ENCODE measurements around the gene SEC31B.

Gene SEC31B

DNA sequence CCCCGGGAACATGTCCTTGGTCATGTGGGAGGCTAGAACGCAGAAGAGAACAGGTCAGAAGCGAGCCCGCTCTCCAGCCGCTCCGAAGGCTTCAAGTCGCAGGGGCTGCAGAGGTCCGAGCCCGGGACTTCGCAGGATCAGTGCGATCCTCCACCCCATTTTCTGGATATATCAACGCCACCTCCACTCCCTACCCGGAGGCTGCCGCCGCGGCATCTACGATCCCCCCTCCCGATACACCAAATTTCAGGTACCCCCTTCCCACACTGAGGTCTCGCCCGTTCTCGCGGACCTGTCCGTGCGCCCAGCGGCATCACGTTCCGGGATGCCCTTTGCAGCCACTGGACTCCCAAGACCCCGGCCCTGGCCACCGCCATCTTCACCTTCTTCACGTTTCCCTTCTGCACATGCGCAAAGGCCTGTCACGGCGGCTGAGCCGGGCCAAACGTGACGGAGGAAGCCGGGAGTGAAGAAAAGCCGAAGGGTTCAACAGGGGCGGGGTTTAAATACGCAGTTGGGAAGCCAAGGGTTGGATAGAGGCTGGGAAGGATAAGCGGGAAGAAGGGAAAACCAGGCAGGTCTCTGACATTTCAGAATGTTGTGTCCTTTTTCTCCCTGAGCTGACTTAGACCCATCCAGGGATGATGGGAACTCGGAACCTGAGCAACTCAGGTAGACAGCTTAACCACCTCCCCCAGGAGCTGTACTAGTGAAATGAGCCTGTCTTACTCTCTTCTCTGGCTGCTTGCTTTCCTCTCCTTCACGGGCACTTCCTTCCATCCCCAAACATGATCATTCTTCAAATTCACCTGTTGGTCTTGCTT is 10.0 kb upstream of the SEC31B start, which contains the start of gene NDUFB8:
Gene NDUFB8 (minus strand): TSS at position 397 of the 824 bp plus-strand sequence. CDS start 20 bp downstream, at position 377.
- DNase-seq (ENCODE audit: low read depth): peak; percentile 67

DNA sequence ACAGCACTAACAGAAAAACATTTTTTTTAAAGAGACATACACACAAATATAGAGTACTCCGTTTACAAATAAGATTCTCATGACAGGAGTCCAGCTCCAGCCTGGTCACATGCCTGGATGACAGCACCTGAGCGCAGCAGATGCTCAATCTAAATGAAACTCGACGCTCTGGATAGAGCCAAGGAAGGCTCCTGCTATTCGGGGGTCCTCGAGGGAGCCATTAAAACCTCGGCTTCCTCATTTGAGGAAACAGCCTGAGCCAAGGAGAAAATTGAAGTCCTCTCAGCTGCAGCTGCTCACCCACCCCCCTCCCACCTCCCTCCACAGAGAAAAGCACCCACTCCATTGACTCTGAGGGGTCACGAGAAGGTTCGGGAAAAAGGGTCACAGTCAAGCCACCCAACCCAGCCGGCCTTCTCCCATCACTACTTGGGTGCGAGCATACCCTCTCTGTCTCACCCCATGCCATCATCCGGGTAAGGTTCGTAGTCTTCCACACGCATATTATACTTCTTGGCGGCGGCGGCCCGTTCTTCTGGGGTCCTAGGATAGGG is 9.3 kb upstream of the SEC31B start:
- no peak for DNase-seq (ENCODE audit: low read depth)

DNA sequence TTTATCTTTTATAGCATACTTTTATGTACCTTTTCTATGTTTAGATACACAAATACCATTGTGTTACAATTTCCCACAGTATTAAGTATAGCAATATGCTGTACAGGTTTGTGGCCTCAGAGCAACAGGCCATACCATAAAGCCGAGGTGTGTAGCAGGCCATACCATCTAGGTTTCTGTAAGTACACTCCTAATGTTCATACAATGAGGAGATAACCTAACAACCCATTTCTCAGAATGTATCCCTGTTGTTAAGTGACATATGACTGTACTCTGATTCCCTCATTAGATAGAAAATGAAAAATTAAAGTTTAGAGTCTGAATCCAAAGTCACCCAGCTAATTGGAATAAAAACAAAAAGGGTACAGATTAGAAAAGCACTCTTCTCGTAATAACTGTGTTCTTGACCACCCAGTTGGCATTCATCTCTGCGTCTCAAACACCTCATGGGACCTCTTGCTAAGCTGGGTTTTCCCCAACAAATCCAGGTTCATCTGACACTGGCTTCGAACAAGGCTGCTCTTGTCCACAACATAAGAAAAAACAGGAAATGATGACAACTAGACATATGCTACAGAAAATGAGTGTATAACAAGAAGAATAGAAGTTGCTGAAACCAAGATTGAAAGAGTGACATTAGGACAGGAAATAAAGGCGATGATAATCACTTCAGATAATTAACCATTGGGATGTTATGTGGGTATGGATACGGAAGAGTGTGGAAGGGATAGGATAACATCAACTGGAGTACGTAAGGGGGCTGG is 8.6 kb upstream of the SEC31B start:
- DNase-seq (ENCODE audit: low read depth): no peak

DNA sequence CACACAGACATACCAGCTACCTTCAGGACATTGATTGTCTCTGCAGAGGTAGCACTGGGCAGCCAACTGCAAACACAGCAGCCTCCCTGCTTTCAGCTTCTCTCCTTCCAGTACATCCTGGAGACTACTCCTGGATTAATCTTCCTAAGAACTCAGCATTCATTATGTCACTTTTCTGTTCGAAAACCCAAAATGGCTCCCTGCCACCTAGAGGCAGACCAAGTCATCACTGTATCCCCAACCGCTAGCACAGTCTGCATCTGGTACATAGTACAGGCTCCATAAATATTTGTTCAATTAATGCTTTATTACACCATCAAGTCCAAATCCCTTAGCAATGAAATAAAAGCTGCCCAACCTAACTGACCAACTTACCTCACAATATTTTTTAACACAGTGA is 5.0 kb upstream of the SEC31B start:
- DNase-seq (ENCODE audit: low read depth): no peak

DNA sequence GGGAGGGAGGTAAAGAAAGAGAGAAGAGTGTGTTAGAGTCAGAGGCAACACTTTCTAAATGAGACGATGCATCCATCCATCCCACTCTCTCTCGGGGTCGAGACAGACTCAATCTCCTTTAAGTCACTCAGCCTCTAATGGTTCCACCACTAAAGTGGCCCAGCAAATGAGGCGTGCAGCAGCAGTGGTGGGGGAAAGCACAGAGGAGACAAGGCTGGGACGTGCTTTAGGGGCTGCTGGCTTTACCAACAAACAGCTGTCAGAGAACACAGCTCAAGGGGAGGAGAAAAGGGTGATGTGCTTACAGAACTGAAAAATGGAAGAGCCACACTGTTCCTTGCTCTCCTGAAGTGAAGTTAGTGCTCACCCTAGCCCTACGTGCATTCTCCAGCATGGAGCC is 4.5 kb upstream of the SEC31B start:
- DNase-seq (ENCODE audit: low read depth): no peak

DNA sequence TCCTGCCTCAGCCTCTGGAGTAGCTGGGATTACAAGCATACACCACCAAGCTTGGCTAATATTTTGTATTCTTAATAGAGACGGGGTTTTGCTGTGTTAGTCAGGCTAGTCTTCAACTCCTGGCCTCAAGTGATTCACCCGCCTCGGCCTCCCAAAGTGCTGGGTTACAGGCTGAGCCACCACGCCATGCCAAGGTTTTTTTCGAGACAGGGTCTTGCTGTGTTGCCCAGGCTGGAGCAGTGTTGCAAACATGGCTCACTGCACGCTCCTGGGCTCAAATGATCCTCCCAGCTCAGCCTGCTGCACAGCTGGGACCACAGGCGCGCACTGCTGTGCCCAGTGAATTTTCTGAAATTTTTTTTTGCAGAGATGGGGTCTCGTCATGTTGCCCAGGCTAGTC is 3.3 kb upstream of the SEC31B start:
- no peak for DNase-seq (ENCODE audit: low read depth)

DNA sequence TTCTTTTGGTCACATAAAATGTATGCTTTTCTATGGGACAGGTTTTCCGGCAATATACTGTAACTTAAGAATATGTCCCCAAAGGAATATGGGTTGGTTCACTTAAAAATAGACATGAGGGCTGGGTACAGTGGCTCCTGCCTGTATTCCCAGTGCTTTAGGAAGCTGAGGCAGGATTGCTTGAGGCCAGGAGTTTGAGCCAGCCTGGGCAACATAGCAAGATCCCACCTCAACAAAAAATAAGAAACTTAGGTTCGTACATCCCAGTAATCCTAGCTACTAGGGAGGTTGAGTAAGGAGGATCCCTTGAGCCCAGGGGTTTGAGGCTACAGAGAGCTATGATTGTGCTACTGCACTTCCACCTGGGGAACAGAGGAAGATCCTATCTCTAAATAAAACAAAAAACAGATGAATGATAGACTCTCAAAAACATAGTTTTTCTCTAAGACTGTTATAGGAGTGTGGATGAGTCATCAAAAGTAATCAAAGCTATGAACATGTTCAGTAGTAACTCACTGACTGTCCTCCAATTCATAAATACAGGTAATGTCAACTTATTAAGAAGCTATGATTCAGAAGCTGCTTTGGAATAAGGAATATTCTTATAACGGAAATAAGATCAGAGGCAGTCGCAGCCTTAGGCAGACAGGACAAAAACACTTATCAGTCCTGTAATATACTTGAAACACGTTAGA is 2.6 kb upstream of the SEC31B start:
- no peak for DNase-seq (ENCODE audit: low read depth)

DNA sequence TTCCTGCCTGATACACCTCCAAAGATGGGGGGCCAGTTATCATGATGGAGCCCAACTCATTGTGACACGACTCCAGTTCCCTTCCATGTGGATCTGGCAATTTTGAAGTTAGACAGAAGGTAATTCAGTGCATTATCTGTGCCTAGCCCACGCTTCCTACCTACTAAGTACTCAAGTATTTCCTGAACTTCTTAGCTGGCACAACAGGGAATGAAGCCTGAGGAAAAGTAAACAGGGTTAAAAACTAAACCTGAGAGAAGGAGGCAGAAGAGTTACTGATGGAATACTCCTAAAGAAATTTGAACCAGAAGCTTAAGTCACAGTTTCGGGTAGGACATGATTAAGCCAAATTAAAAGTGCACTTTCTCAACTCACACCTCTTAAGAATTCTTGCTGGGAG is 1.1 kb upstream of the SEC31B start:
- no peak for DNase-seq (ENCODE audit: low read depth)

DNA sequence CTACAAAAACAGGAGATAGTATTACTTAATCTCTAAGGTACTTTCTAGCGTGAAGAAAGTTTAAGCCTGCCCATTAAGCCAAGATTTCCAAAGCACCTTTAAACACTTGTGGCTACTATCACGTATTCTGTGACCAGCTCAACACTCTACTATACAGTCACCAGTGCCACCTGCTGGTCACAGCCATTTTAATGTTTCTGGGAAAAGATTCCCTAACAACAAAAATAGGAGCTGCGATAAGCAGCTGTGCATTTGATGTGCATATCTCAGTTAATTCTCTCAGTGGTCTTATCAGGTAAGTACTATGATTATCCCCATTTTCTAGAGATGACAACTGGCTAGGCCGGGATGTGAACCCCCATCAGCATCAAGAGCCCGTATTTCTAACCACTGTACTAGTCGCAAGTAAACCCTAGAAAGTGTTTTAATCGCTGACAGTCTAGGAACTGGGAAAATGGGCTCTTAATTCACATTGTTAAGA is 860 bp downstream of the SEC31B start:
- DNase-seq (ENCODE audit: low read depth): peak; percentile 45

DNA sequence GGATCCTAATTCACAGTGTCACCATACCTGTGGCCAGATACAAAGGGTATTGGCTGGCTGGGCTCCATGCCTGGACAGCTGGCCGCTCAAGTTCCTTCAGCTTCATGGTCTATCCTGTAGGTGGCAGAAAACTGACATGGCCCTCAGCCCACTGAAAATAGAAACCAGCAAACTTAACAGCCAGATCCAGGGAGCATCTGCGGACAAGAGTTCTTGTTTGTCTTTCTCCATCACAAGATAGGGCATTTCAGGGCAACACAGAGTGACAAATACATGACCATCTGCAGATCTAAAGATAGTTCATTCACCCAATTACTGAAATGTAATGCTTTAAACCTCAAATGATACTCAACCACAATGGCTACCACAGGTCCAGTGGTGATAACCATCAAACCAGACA is 2.8 kb downstream of the SEC31B start:
- DNase-seq (ENCODE audit: low read depth): no peak

DNA sequence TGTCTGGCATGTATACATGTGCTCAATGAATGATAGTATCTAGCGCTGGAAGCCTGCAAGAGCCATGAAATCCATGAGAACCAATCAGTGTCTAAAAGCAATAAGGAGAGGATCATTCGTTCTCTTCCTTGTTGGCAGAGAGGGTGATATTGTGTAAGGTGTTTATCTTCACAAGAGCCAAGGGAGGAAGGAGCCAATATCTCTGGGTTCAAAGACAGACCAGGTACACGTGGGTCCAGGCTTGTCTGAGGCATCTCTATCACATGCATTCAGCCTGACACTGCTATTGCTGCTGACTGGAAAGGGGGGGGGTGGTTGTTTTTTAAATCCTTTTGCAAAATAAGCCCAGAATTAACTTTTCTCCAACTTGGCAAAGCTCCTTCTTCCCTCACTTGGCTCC is 4.0 kb downstream of the SEC31B start:
- DNase-seq (ENCODE audit: low read depth): no peak

DNA sequence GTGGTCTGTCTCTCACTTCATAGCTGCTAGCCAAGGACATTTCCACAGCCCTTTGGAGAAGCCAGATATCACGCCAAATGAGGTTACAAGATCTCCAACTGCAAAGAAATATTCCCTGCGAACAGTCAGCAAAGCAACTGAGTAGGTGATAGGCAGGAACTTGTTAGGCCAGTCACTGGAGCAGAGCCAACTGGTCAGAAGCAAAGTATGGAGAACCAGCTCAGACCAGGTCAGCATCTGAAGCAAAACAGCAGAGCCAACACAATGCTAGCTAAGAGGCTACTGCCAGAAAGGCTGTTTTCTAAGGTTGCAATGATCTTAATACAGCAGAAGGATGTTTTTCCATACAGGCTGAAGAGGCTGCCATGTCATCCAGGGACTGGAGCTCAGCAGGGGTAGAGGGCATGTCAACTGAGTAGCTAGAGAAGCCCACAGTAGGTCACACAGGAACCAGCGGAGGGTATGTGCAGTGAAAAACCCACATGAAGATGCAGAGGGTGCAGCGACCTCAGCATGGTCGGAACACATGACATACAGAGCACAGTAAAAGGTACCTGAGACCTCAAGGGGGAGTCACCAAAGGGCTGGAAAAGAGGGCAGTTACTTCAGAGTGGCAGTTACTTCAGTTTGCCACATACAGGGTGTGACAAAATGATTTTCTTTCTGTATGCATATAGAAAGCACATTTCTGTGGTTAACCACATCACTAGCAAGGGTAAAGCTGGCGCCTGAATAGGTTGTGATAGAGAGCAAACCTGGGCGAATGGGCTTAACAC is 8.9 kb downstream of the SEC31B start:
- no peak for DNase-seq (ENCODE audit: low read depth)

DNA sequence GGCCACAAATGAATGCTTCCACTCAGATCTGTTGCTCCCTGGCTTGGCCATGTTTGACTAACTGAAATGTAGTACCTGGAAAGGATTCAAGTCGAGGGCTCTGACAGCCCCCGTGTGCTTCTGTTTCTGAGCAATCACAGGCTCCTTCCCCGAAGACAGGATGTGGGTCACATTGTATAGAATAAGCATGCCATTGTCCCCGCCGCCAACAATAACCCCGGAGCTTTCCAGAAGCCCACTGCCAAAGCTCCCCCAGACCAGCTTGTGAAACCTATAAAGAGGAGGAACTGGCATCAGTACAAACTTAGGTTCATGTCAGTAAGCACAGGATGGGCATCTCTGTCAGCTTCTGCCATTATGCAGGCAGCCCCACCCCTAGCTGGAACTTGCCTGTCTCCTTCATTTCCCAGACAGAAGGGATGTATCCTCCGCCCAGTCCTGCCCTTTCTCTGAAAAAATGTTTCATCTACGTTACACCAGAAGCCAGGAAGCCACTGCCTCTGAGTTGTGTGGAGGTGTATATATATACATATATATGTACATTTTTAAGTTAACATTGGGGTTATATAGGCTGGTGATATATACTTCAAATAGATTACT is 10.3 kb downstream of the SEC31B start:
- DNase-seq (ENCODE audit: low read depth): no peak

DNA sequence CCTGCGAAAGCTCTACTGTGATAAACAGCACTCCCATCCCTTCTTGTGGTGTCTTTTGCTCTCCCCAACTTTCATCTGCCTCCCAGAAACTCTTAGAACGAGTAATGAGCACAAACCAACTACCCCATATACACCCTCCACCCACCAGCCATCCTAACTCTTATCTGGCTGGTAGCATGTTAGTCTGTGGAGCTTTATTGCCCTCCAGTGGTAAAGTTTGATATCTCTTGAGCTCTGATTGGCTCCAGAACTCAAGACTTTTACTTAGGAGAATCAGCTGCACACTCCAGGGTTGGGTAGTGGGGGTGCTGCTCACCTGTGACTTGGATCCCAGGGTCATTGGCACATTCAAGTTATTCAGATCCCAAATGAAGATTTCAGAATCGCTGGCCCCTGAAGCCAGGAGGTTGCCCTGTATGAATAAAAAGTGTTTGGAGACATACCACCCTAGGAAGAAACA is 10.9 kb downstream of the SEC31B start:
- DNase-seq (ENCODE audit: low read depth): peak; percentile 30

DNA sequence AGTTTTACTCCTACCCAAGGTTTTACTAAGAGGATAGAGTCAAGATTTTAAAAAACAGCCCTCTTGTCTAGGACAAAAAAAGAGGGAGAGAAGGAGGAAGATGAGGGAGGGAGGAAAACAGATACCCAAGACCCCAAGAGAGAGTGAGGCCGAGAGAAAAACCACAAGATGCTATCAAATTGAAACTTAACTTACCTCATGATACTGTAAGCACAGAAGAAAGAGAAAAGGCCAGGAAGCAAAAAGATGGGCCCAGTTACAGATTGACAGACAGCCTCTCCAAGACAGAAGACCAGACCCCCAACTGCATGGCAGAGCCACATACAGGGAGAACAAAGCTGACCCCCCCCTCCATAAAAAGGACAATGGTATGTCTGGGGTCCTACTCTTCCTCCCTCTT is 11.4 kb downstream of the SEC31B start:
- DNase-seq (ENCODE audit: low read depth): no peak

DNA sequence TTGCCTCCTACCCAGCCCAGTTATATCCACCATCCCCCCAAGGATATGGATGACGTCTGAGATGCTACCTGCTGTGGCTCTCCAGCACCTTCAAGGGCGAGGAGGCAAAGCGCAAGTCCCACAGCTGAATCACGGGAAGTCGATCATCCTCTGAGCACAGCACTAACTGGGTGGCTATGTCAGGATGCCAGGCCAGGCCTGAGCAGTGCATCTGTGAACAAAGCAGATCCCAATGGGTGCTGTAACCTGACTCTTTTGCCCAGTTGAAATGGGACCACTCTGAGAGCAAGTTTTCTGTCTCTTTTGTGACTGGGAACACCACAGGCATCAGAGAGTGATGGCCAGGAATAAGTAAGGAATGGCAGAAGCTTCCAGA is 12.3 kb downstream of the SEC31B start:
- no peak for DNase-seq (ENCODE audit: low read depth)

DNA sequence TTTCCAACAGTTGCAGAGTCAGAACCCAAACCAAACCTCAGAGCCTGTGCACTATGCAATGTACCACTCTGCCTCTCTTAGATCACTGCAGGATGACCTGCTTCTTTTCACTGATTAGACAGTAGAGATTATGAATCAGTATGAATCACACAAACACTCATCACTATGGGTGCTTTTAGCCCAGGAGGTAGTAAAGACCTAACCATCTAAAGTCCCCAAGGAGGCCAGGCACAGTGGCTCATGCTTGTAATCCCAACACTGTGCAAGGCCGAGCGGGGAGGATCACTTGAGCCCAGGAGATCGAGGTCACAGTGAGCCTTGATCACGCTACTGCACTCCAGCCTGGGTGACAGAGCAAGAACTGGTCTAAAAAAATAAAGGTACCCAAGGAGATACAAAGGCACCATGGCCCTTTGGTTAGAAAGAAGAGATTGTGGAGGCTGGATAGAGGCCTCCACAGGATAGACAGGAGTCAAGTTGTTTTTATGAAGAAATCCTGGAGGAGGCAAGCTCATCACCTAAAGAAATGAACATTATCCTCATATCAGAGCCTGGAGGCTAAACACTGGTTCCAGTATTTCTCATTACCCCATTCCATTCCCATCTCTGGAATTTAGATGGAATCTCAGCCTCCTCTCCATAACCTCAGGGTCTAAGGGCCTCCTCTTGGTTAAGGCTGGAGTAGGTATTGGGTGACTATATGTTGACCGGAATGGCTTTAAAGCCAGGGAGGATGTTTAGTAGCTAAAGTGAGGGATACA is 12.9 kb downstream of the SEC31B start:
- DNase-seq (ENCODE audit: low read depth): no peak

DNA sequence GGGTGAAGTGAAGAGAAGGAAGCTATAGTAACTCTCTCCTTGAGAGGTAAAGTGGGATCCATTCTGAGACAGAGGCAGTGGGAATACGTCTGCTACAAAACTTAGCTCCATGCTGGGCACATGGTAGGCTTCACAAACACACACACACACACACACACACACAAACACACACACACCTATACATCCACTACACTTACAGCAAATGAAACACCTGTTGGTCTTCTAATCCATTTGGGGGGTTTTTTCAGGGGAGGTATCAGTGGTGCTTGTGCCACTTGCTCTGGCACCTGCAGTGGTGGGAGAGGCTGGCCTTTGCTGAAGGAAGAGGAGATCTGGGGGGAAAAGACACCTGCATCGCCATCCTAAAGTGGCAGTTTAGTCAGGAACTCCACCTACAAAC is 14.5 kb downstream of the SEC31B start:
- DNase-seq (ENCODE audit: low read depth): no peak

DNA sequence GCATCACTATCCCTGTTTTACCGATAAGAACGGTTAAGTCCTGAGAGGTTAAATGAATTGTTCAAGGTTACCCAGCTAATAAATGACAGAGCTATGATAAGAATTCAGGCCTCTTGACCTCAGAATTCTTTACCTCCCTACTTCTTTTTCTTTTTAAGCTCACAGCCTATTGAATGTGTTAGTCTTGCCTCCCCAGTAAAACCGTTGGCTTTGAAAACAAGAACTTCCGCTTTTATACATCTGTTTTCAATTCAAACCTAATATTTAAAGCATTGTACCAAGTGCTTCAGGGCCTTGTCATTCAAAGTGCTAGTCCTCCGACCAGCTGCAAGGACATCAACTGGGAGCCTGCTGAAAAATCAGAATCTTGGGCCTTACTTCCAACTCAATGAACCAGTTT is 15.6 kb downstream of the SEC31B start:
- DNase-seq (ENCODE audit: low read depth): no peak

DNA sequence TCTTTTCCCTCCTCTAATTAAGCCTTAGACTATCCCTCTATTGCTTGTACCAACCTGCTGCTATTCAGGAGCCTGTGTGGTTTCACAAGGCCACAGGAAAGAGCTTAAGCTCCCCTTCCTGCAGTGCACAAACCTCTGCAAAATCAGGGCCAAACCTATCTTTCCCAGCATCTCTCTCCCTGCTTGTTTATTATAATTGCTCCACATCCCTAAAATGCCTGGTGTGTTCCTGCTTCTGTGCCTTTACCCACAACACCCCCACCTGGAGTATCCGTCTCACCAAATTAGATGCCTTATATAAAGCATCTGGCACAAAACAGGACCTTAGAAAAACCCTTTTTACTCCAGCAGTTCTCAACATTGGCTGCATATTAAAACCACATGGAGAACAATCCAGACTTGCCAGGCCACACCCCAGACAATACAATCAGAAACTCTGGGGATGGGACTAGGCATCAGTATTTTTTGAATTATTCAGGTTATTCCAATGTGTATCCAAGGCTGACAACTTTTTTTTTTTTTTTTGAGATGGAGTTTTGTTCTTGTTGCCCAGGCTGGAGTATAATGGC is 16.7 kb downstream of the SEC31B start:
- DNase-seq (ENCODE audit: low read depth): no peak
